Activated CD4-positive, alpha-beta memory T cell treated with anti-CD3 and anti-CD28 coated beads, Interleukin-2, amount 10 ng/mL, durations not matched to agents 7 days and 5 days (primary cell): ENCODE data around the gene SNRPF. TPM values are rescaled to one million over a fixed set of nuclear protein-coding genes. Genes with fewer than 3 reads are reported as not detected.
"Not testable (repeated sequence)": the region's sequence is repeated elsewhere in the genome, so short reads cannot be mapped to it uniquely, and the experiment has no call there.

Experiments
- CTCF ChIA-PET: fragments of 350-600 bp; sonication (Branson Sonifier 250); formaldehyde crosslinking; loops from one replicate; lab custom pipeline; 2021; ENCODE audit warnings: antibody characterized with exemption, inconsistent platforms; lab: Charles Lee
- POLR2A ChIA-PET: fragments of 350-600 bp; sonication (Branson Sonifier 250); formaldehyde crosslinking; loops from one replicate; lab custom pipeline; 2021; ENCODE audit warnings: antibody characterized with exemption; lab: Charles Lee
- DNase-seq: peaks from one replicate; pipeline ENCODE4 v3.0.0-alpha.2; 2020
- H3K27ac Mint-ChIP-seq: one replicate; pipeline ENCODE4 v1.8.0; 2021; ENCODE audit warnings: mild to moderate bottlenecking, mixed read lengths
- H3K27me3 Mint-ChIP-seq: one replicate; pipeline ENCODE4 v1.8.0; 2021; ENCODE audit warnings: mixed read lengths
- H3K36me3 Mint-ChIP-seq: one replicate; pipeline ENCODE4 v1.8.0; 2021; ENCODE audit warnings: low read depth, mixed read lengths
- H3K4me1 Mint-ChIP-seq: one replicate; pipeline ENCODE4 v1.8.0; 2021; ENCODE audit warnings: mixed read lengths
- H3K4me3 Mint-ChIP-seq: one replicate; pipeline ENCODE4 v1.8.0; 2021; ENCODE audit warnings: mild to moderate bottlenecking, mixed read lengths
- H3K9me3 Mint-ChIP-seq: one replicate; pipeline ENCODE4 v1.8.0; 2021; ENCODE audit warnings: mixed read lengths
- total RNA-seq, 2 experiments: library from RNA; stranded (reverse); gene quantifications; one replicate each; pipeline ENCODE4 v1.2.3, GENCODE V29; 2021

Gene SNRPF
- total RNA-seq = 10 to 100 TPM; 32.0 to 33.1 TPM

DNA sequence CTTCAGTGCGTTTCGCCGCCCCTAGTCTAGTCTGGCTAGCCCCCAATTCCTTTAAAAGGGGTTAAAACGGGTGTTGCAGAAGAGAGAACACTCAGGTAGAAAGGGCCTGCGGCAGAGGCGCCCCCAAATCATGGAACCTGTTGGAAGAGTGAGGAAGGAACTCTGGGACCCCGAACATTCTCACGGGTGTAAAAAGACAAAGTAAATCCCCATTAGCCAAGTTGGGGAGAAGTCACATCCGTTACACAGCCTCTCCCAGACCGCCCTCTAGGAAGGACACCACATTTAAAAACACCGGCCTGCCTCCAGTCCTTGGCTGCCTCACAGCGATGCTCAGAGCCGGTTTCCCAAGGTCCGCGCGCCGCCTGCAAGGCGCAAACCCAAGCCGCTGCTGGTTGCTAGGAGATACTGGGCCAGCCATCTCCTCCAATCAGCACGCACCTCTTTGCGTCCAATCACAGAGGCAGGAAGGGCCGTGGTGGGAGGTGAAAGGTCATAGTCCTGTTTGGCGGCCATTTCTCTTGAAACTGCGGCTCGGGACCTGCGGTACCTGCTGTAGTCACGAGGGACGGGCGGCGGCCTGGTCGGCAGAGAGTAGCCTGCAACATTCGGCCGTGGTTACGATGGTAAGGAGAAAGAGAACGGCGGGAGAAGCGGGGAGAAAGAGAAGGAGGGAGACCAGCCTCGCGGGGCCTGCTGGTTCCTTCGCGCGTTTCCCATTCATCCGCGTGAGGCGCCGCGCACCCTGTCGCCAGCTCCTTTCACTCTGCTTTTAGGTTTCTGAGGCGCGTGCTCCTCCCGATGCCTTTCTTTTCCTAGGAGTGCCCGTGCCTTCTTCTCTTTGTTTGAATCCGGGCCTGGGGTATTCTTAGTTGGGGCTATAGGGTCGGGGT lies at the start of gene SNRPF:
Gene SNRPF (plus strand): TSS at position 502 of the 893 bp plus-strand sequence. CDS start 122 bp downstream, at position 624.
- CTCF ChIA-PET = no interaction called here
- DNase-seq = peak; percentile 96
- peaks cover 27% of the 10 kb centered on the region for H3K4me1 Mint-ChIP-seq
- H3K9me3 Mint-ChIP-seq = no peaks in the 10 kb centered on the region
- H3K27ac Mint-ChIP-seq = no peak within 1 kb of the TSS
- POLR2A ChIA-PET = interaction anchor here (0.5 to 1.0 kb wide), 4 partner anchors 18 to 519 kb away, joined by 3 to 4 read pairs (median 4); partner anchors contain the start of genes AMDHD1 and CCDC38
- H3K27me3 Mint-ChIP-seq = no peaks in the 10 kb centered on the region
- H3K36me3 Mint-ChIP-seq = peaks cover 30% of the 10 kb centered on the region
- H3K4me3 Mint-ChIP-seq = peak within 1 kb of the TSS; percentile 49

DNA sequence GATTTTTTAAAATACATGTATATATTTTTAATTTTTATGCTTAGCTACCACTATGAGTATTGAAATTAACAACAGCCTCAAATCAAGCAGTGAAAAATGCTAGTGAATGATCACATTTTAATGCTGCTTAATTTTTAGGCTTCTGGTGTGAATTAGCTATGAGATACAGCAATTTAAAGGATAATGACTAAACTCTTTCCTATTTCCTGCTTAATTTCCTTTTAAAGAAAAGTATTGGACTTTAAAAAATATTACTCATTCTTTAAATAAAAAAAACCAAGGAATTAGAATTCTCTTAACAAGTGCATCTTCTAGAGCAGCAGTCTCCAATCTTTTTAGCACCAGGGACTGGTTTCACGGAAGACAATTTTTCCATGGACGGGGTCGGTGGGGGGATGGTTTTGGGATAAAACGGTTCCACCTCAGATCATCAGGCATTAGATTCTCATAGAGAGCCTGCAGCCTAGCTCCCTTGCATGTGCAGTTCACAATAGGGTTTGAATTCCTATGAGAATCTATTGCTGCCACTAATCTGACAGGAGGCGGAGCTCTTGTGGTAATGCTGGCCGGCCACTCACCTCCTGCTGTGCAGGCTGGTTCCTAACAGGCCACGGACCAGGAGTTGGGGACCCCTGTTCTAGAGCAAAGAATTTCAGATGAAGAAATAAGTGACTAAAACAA lies 49.6 kb upstream of the SNRPF start:
- Mint-ChIP-seq H3K9me3 (no peaks in the 10 kb centered on the region), H3K27ac (no peak overlapping the region), H3K27me3 (peaks cover 16% of the 10 kb centered on the region), H3K36me3 (no peaks in the 10 kb centered on the region), H3K4me3 (no peak overlapping the region), H3K4me1 (peaks cover 15% of the 10 kb centered on the region)
- DNase-seq = no peak
- ChIA-PET CTCF (no interaction called here), POLR2A (no interaction called here)

DNA sequence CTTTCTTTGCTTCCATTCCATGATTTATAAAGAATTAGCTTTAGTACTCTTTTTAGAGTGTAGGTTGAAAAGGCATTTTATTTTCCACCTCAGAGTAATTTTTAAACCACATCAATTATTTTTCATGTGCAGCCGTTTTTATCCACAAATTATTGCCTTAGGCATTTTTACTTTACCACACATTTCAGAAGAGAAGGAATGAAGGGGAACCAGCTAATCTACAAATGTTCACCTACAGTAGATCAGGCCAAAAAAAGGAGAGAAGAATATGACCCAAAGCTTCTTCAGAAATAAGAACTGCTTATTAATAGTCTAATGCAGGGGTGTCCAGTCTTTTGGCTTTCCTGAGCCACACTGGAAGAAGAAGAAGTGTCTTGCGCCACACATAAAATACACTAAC lies 48.3 kb upstream of the SNRPF start:
- no peak overlapping the region for H3K27ac Mint-ChIP-seq
- peaks cover 14% of the 10 kb centered on the region for H3K4me1 Mint-ChIP-seq
- no peak overlapping the region for H3K4me3 Mint-ChIP-seq
- H3K9me3 Mint-ChIP-seq = no peaks in the 10 kb centered on the region
- H3K36me3 Mint-ChIP-seq = no peaks in the 10 kb centered on the region
- peaks cover 18% of the 10 kb centered on the region for H3K27me3 Mint-ChIP-seq
- ChIA-PET CTCF (interaction anchor here (1.5 kb wide), 1 partner anchor 188 kb away, joined by 5 read pairs; no protein-coding TSS in a partner anchor), POLR2A (no interaction called here)
- DNase-seq = no peak

DNA sequence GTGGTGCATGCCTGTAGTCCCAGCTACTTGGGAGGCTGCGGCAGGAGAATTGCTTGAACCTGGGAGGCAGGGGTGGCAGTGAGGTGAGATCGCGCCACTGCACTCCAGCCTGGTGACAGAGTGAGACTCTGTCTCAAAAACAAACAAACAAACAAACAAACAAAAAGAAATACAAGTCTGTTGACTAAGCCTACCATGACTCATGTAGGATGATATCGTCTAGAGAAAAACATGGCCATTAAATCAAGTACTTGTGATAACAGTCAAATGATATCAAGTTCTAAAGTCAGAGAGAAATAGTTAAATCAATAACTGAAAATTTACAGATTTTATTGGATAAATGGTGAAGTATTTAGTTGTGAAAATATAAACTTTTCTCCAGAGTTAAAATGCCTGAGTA lies 46.6 kb upstream of the SNRPF start:
- CTCF ChIA-PET, H3K36me3 Mint-ChIP-seq, H3K4me1 Mint-ChIP-seq, DNase-seq, H3K9me3 Mint-ChIP-seq, H3K27ac Mint-ChIP-seq, H3K4me3 Mint-ChIP-seq: not testable (repeated sequence)
- POLR2A ChIA-PET = interaction anchor here (0.6 kb wide), 1 partner anchor 1192 kb away, joined by 6 read pairs; no protein-coding TSS in a partner anchor
- peaks cover 18% of the 10 kb centered on the region for H3K27me3 Mint-ChIP-seq

DNA sequence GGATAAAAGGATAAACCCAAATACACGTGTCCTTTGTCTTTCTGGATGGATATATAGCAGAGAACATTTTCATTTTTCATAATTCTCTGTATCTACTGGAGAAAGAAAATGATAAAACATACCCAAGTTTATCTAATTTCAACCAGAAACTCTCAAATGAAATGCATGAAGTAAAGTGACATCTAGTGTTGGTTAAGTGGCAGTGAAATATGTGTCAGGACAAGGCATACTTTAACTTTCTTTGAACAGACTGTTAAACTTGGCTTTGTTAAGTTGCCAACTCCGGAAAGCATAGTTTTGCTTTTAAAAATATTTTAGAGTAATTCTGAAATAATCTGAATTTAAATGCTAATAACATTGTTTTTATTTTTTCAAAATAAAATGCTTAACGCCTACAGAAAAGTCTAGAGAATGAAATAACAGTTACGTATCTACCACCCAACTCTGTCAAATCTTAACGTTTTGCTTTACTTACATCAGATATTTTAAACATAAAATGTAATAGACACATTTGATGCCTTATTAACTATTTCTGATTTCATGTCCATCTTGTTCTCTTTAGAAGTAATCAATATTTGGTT lies 43.0 kb upstream of the SNRPF start:
- H3K9me3 Mint-ChIP-seq = no peaks in the 10 kb centered on the region
- H3K36me3 Mint-ChIP-seq = no peaks in the 10 kb centered on the region
- H3K27ac Mint-ChIP-seq = no peak overlapping the region
- CTCF ChIA-PET = no interaction called here
- H3K4me3 Mint-ChIP-seq = no peak overlapping the region
- DNase-seq = no peak
- peaks cover 17% of the 10 kb centered on the region for H3K27me3 Mint-ChIP-seq
- no peaks in the 10 kb centered on the region for H3K4me1 Mint-ChIP-seq
- POLR2A ChIA-PET = no interaction called here

DNA sequence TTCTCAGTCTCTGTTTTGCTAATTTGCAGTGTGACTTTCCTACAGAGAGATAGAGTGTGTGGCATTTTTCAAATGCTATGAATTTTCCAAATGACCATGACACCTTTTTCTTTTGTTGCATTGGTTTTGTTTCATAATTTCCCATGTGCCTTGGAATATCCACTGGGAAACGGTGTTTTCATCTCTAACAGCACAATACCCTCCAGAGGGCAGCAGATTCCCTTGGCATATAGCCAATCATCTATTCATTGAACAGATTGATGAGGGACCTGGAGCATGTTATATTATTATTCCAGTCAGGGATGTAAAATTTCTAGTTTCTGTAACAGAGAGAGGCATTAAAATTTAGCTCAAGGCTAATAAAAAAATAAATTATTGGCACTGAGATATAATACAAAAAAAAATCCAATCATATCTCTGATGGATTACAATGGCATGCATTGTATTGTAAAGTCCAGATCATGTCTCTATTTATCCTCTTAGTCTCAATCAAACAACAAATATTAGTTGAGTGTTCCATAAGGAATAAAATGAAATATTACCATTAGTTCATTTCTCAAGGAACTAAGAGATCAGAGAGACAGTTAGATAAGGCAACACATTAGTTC lies 38.6 kb upstream of the SNRPF start:
- DNase-seq = no peak
- H3K4me1 Mint-ChIP-seq = no peaks in the 10 kb centered on the region
- ChIA-PET CTCF (no interaction called here), POLR2A (no interaction called here)
- H3K4me3 Mint-ChIP-seq = no peak overlapping the region
- H3K36me3 Mint-ChIP-seq = no peaks in the 10 kb centered on the region
- H3K27me3 Mint-ChIP-seq = peaks cover 16% of the 10 kb centered on the region
- no peaks in the 10 kb centered on the region for H3K9me3 Mint-ChIP-seq
- no peak overlapping the region for H3K27ac Mint-ChIP-seq

DNA sequence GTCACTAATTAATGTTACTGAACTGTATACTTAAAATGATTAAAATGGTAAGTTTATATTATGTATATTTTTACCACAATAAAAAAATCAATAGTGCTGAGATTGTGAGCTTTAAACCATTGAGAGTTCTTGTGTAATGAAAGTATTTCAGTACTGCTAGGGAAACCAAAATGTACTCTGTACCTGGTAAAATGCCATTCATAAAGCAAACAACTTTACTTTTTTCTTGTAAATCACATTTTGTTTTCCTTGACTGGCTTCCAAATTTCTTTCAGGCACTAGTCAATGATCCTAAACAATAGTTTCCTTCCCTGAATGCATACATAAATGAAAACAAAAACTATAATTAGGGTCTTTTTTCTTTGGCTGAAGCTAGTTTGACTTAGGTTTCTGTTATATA lies 29.4 kb upstream of the SNRPF start:
- CTCF ChIA-PET = no interaction called here
- no peak for DNase-seq
- Mint-ChIP-seq H3K36me3 (no peaks in the 10 kb centered on the region), H3K27ac (no peak overlapping the region), H3K4me1 (peaks cover 3% of the 10 kb centered on the region), H3K4me3 (no peak overlapping the region), H3K27me3 (peaks cover 17% of the 10 kb centered on the region), H3K9me3 (no peaks in the 10 kb centered on the region)
- POLR2A ChIA-PET = no interaction called here

DNA sequence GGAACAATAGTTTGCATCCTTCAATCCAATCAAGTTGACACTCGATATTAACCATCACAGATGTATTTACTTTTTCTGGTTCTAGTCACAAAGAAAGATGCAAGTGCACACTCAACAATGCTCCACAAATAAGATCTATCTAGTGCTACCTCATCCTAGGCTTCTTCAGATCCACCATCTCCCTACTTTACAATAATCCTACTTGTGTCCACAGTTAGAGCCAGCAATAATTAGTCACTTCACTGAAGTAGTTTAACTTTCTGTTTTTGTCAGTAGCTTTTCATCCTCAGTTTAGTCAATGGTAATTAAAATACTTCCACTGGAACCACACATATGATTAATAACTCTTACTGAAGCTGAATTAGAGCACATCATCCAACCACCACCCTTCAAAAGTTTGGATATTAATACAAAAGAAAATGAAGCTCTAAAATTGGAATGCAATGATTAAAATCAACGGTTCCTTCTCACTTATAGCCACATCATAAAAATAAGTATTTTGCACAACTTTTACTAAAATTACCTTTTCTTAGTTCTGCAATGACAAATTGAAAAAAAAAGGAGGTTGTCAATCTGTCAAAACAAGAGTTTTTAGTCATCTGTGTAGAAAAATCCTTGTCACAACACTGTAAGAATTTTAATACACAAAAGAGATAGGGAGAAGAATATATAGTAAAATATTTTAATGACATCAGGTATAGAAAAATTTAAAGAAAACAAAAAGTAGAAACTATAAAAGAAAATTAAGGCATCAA lies 28.2 kb upstream of the SNRPF start:
- POLR2A ChIA-PET = no interaction called here
- H3K9me3 Mint-ChIP-seq = no peaks in the 10 kb centered on the region

DNA sequence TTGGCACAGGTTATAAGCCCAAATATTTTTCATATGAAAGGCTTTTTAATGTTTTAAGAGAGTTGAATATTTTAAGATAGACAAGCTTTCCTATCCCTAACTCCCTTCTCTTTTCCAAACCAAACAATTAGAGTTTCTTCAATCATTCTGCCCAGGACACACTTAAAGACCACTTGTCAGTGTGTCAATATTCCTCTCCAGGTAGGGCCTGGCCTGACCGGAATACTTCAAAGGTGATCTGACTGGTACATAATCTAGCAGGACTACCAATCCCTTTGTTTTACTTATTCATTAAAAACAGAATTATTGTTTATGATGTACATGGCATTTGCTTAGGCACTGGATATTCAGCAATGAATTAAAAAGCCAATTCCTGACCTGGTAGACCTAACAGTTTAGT lies 24.2 kb upstream of the SNRPF start:
- no peaks in the 10 kb centered on the region for H3K36me3 Mint-ChIP-seq
- peaks cover 3% of the 10 kb centered on the region for H3K4me1 Mint-ChIP-seq
- H3K4me3 Mint-ChIP-seq = no peak overlapping the region
- ChIA-PET CTCF (no interaction called here), POLR2A (no interaction called here)
- H3K27ac Mint-ChIP-seq = no peak overlapping the region
- no peak for DNase-seq
- H3K27me3 Mint-ChIP-seq = peaks cover 34% of the 10 kb centered on the region
- H3K9me3 Mint-ChIP-seq = no peaks in the 10 kb centered on the region

More for the DNA sequence above, 28.2 kb upstream of the SNRPF start:
- Mint-ChIP-seq H3K4me3 (no peak overlapping the region), H3K4me1 (peaks cover 3% of the 10 kb centered on the region), H3K36me3 (no peaks in the 10 kb centered on the region), H3K27ac (no peak overlapping the region), H3K27me3 (peaks cover 19% of the 10 kb centered on the region)
- DNase-seq = no peak
- CTCF ChIA-PET = interaction anchor here (1.2 kb wide), 1 partner anchor 23 kb away, joined by 3 read pairs; no protein-coding TSS in a partner anchor

DNA sequence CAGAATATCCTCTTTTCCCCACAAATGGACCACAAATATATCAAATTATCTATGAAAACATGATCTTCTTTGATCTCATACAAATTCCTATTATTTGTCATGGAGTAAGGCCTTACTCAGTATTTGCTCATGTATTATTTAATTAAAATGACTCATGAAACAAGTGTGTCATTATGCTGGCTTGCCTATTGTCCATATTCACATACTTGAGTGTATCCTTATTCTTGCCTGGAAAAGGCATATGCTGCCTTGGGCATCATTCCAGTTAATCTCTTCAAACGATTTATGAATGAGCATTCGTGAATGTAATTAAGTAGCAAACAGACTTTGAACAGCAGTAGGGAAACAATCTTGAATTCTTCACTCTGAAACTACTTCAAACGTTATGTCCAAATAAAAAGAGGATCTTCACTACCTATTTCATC lies 22.6 kb upstream of the SNRPF start:
- no peak for DNase-seq
- H3K27ac Mint-ChIP-seq = no peak overlapping the region
- ChIA-PET POLR2A (no interaction called here), CTCF (no interaction called here)
- H3K36me3 Mint-ChIP-seq = no peaks in the 10 kb centered on the region
- H3K4me1 Mint-ChIP-seq = no peaks in the 10 kb centered on the region
- H3K27me3 Mint-ChIP-seq = peaks cover 30% of the 10 kb centered on the region
- H3K4me3 Mint-ChIP-seq = no peak overlapping the region
- H3K9me3 Mint-ChIP-seq = no peaks in the 10 kb centered on the region

DNA sequence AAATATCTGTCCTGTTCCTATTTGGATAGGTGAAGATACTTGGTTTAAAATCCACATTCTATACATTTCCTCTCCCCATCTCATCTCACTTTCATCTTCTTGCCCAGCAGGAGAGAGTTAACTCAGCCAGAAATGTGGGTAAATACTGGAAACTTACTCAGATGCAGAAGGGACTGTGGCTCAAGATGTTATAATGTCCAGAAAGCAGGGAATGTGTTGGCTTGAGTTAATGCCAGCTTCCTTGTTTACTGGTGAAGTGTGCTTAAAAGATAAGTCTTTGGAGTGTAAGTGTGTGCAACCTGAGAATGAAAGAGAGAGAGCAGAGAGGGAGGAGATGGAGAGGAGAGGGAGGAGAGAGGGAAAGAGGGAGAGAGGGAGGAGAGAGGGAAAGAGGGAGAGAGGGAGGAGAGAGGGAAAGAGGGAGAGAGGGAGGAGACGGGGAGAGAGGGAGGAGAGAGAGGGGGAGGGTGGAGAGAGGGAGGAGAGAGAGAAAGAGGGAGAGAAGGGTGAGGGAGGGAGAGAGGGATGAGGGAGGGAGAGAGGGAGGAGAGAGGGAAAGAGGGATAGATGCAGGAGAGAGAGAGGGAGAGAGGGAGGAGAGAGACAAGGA lies 22.0 kb upstream of the SNRPF start:
- Mint-ChIP-seq H3K27me3 (peaks cover 30% of the 10 kb centered on the region), H3K36me3 (no peaks in the 10 kb centered on the region), H3K27ac (no peak overlapping the region), H3K9me3 (no peaks in the 10 kb centered on the region), H3K4me3 (no peak overlapping the region), H3K4me1 (no peaks in the 10 kb centered on the region)
- ChIA-PET CTCF (no interaction called here), POLR2A (no interaction called here)
- DNase-seq = no peak
